AG08396 (cell line): ENCODE results near the gene TMUB1.
A peak's percentile ranks its signal among the peaks of the same experiment; 100 is the strongest.

Experiments
- DNase-seq: peaks from one replicate; pipeline ENCODE4 v3.0.0; 2012; ENCODE audit warnings: low spot score, mixed read lengths

TMUB1 gene

GRCh38 chr7:151085329-151085690 is 2.0 kb upstream of the TMUB1 start:
- DNase-seq = no peak

GRCh38 chr7:151083824-151084160 is 499 bp upstream of the TMUB1 start:
- no peak for DNase-seq

GRCh38 chr7:151082141-151083070 is 887 bp downstream of the TMUB1 start:
- DNase-seq = no peak

GRCh38 chr7:151081170-151082101 is 1.9 kb downstream of the TMUB1 start:
- peak; percentile 55 for DNase-seq

GRCh38 chr7:151080522-151081169 is 2.6 kb downstream of the TMUB1 start, which contains the start of gene FASTK:
Gene FASTK, minus strand, starts transcription at chr7:151080809. Its CDS starts 43 bp downstream, at chr7:151080766.
- peak; percentile 97 for DNase-seq

GRCh38 chr7:151080067-151080521 is 3.2 kb downstream of the TMUB1 start:
- peak; percentile 59 for DNase-seq

- no peak for DNase-seq
These were observed 3.9 kb downstream of the TMUB1 start for GRCh38 chr7:151079199-151079910.

- no peak for DNase-seq
These were observed 4.9 kb downstream of the TMUB1 start for GRCh38 chr7:151078233-151079040.

GRCh38 chr7:151077705-151078232 is 5.5 kb downstream of the TMUB1 start:
- no peak for DNase-seq

- peak; percentile 58 for DNase-seq
These were observed 6.2 kb downstream of the TMUB1 start for GRCh38 chr7:151076863-151077704.

- no peak for DNase-seq
These were observed 7.3 kb downstream of the TMUB1 start for GRCh38 chr7:151075978-151076426.

GRCh38 chr7:151075662-151075971 is 7.7 kb downstream of the TMUB1 start:
- DNase-seq = no peak

- DNase-seq = no peak
These were observed 8.3 kb downstream of the TMUB1 start for GRCh38 chr7:151074817-151075661.

- no peak for DNase-seq
These were observed 9.3 kb downstream of the TMUB1 start for GRCh38 chr7:151073990-151074389.

GRCh38 chr7:151071032-151071866 is 12.0 kb downstream of the TMUB1 start:
- no peak for DNase-seq

- no peak for DNase-seq
These were observed 12.7 kb downstream of the TMUB1 start for GRCh38 chr7:151070574-151070960.

GRCh38 chr7:151069841-151070573 is 13.3 kb downstream of the TMUB1 start:
- DNase-seq = no peak
